H1 (cell line): Measurements from ENCODE around the gene RABEPK. TPM values are rescaled to one million over a fixed set of nuclear protein-coding genes. Genes with fewer than 3 reads are reported as not detected.

ENCODE experiments used
- BACH1 ChIP-seq: IDR thresholded peaks from 2 replicates; pipeline ENCODE4 v1.6.1; 2012; ENCODE audit warnings: low read length, improper control_type of control experiment
- CHD7 ChIP-seq: fragments of 300-600 bp; sonication (generic); IDR thresholded peaks from 2 replicates; pipeline ENCODE4 v1.7.1; 2012; ENCODE audit warnings: low read length, moderate library complexity, mild to moderate bottlenecking, inconsistent platforms; ENCODE audit not compliant: insufficient replicate concordance
- E2F6 ChIP-seq: IDR thresholded peaks from 2 replicates; pipeline ENCODE4 v1.6.1; 2012; ENCODE audit warnings: inconsistent platforms
- RFX5 ChIP-seq: IDR thresholded peaks from 2 replicates; pipeline ENCODE4 v1.6.1; 2011; ENCODE audit warnings: low read depth, low read length, improper control_type of control experiment, borderline replicate concordance
- SIN3A ChIP-seq, 2 experiments: IDR thresholded peaks in 1 of 2; conservative IDR thresholded peaks in 1 of 2; 2 replicates each; pipeline ENCODE4 v1.6.1; 2011 to 2012; ENCODE audit warnings: low read length in 2 of 2, improper control_type of control experiment in 1 of 2, low read depth in 1 of 2, mild to moderate bottlenecking in 1 of 2
- SP2 ChIP-seq: IDR thresholded peaks from 2 replicates; pipeline ENCODE4 v1.6.1; 2012; ENCODE audit warnings: mild to moderate bottlenecking, low read length, inconsistent platforms
- TBP ChIP-seq: IDR thresholded peaks from 2 replicates; pipeline ENCODE4 v1.6.1; 2011; ENCODE audit warnings: low read depth, low read length, improper control_type of control experiment
- USF2 ChIP-seq: IDR thresholded peaks from 2 replicates; pipeline ENCODE4 v1.6.1; 2011; ENCODE audit warnings: low read length, improper control_type of control experiment
- ZNF274 ChIP-seq: IDR thresholded peaks from 2 replicates; pipeline ENCODE4 v1.7.0; 2012; ENCODE audit warnings: low read length, borderline replicate concordance; ENCODE audit errors: extremely low read depth
- polyA plus RNA-seq, 7 experiments: library from polyadenylated mRNA; depleted of rRNA in 3 of 7; stranded (reverse) in 5 of 7; unstranded in 2 of 7; fragments of >200 nt in 5 of 7; fragments of 200-250 nt in 2 of 7; gene quantifications; 1 replicate in 5 of 7; 2 replicates in 1 of 7; 4 replicates in 1 of 7; pipeline versions ENCODE4 v1.2.1 to v1.2.3, GENCODE V29; 2011 to 2013; ENCODE audit warnings: missing spikeins in 2 of 7, mixed read lengths in 2 of 7
- total RNA-seq: library from RNA; stranded (reverse); fragmentation: NEBNext Ultra II Directional; extraction: Animal tissue kit (Norgen Biotek cat#: 25700); gene quantifications from 2 replicates; pipeline ENCODE4 v1.2.1, GENCODE V29; 2021

RABEPK gene
- total and polyA plus RNA-seq, 2 of the 8 experiments (the other 6 are each of a cell fraction or from before 2014, with no cell fraction given): 26.3 to 34.3 TPM

GRCh38 chr9:125268394-125269013, 68.2 kb downstream of the RABEPK start (continued):
- TF ChIP-seq CHD7 (no peak), BACH1 (no peak), SP2 (no peak), ZNF274 (no peak), E2F6 (no peak), USF2 (no peak), TBP (no peak), RFX5 (no peak), SIN3A (conservative IDR thresholded peaks at IDR 0.05 in 1 of 2, IDR thresholded peaks at IDR 0.05 in 1 of 2; ENCODE audit: low read depth in 1 of 2, low read length in 2 of 2) (no peak)
